Measurements from ENCODE around the gene LAMC3.

DNA sequence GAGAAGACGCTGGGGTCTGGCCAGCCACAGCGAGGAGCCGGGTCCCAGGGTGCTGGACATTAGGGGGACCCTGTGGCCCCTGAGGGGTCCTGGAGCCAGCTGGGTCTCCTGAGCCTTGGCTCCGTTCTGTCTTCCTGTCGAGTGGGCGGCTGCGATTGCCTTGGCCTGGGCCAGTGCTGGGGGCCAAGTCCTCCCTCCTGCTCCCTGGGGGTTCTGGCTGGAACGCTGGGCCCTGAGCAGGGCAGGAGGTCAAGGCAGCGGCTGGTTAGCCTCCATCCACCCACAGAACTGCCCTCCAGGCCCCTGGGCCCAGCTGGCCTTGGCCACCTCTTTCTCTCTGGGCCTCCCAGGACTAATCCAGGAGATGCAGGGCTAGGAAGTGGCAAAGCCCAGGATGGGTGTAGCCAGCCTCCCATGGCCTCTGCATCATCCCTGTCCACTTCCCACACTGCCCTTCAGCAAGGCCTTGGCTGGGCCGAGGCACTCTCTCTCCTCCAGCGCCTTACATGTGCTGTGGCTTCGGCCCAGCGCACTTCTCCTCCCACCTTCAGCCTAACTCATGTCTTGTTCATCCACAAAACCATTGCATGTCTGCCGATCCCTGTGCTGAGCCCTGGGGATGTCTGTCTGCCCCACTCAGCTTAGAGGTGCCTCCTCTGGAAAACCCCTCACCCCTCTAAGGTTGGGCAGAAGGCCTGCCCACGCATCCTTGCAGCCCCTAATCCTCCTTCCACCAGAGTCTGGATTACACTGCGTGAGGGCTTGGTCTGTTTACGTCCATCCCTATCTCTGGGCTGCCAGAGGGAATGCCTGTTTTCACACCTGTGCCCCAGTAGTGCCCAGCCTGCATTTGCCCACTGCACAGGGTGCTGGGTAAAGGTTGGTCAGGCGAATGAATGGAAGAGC is 5.0 kb downstream of the LAMC3 start:
- TF ChIP-seq, protein P1, sequence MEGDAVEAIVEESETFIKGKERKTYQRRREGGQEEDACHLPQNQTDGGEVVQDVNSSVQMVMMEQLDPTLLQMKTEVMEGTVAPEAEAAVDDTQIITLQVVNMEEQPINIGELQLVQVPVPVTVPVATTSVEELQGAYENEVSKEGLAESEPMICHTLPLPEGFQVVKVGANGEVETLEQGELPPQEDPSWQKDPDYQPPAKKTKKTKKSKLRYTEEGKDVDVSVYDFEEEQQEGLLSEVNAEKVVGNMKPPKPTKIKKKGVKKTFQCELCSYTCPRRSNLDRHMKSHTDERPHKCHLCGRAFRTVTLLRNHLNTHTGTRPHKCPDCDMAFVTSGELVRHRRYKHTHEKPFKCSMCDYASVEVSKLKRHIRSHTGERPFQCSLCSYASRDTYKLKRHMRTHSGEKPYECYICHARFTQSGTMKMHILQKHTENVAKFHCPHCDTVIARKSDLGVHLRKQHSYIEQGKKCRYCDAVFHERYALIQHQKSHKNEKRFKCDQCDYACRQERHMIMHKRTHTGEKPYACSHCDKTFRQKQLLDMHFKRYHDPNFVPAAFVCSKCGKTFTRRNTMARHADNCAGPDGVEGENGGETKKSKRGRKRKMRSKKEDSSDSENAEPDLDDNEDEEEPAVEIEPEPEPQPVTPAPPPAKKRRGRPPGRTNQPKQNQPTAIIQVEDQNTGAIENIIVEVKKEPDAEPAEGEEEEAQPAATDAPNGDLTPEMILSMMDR (IDR thresholded peaks at IDR 0.05): no peak
- TF ChIP-seq POLR2A (IDR thresholded peaks at IDR 0.05): no peak

Data from stomach (tissue), 4 donors.